WTC11 (cell line): ENCODE data around the gene ZC3H12C. TPM values are rescaled to one million over a fixed set of nuclear protein-coding genes. Genes with fewer than 3 reads are reported as not detected.

Source experiments
- ATAC-seq: fragments of 200-7000 bp; cut with Tn5 transposase; 2 replicates; pipeline ENCODE4 v1.10.0; 2021; ENCODE audit warnings: mild to moderate bottlenecking, moderate library complexity
- CTCF ChIA-PET: fragments of 300-600 bp; sonication (Branson Sonifier 250); formaldehyde crosslinking; loops from one replicate; lab custom pipeline; 2021; ENCODE audit warnings: antibody characterized with exemption; lab: Charles Lee
- POLR2A ChIA-PET: fragments of 350-600 bp; sonication (Branson Sonifier 250); formaldehyde crosslinking; loops from one replicate; lab custom pipeline; 2021; ENCODE audit warnings: antibody characterized with exemption; lab: Charles Lee
- DNase-seq: peaks from one replicate; pipeline ENCODE4 v3.0.0; 2021; ENCODE audit warnings: low spot score
- H3K27ac Mint-ChIP-seq: 2 replicates; pipeline ENCODE4 v1.8.0; 2021; ENCODE audit warnings: mixed read lengths
- H3K27me3 Mint-ChIP-seq: 2 replicates; pipeline ENCODE4 v1.8.0; 2021; ENCODE audit warnings: low read depth, mild to moderate bottlenecking, moderate library complexity, mixed read lengths
- H3K36me3 Mint-ChIP-seq: 2 replicates; pipeline ENCODE4 v1.8.0; 2021; ENCODE audit warnings: mixed read lengths
- H3K4me1 Mint-ChIP-seq: 2 replicates; pipeline ENCODE4 v1.8.0; 2022; ENCODE audit warnings: mixed read lengths
- H3K4me3 Mint-ChIP-seq: 2 replicates; pipeline ENCODE4 v1.8.0; 2021; ENCODE audit warnings: mild to moderate bottlenecking, moderate library complexity, mixed read lengths
- H3K9me3 Mint-ChIP-seq: 2 replicates; pipeline ENCODE4 v1.8.0; 2021; ENCODE audit warnings: mixed read lengths
- ARID4B ChIP-seq: sonication (generic); formaldehyde crosslinking; IDR thresholded peaks from 2 replicates; pipeline ENCODE4 v1.8.0; 2023; ENCODE audit warnings: missing genetic modification reagents, mild to moderate bottlenecking, borderline replicate concordance
- ATF1 ChIP-seq: sonication (generic); formaldehyde crosslinking; IDR thresholded peaks from 2 replicates; pipeline ENCODE4 v1.8.1; 2023; ENCODE audit warnings: mild to moderate bottlenecking, moderate library complexity, missing genetic modification reagents
- ERG ChIP-seq: fragments of 250-450 bp; sonication (Bioruptor Pico); IDR thresholded peaks from 2 replicates; pipeline ENCODE4 v1.8.0; 2021; ENCODE audit warnings: mild to moderate bottlenecking
- FOXK1 ChIP-seq: sonication (generic); formaldehyde crosslinking; IDR thresholded peaks from 2 replicates; pipeline ENCODE4 v1.8.0; 2022; ENCODE audit warnings: mild to moderate bottlenecking, moderate library complexity, missing genetic modification reagents
- HMGXB4 ChIP-seq: sonication (generic); formaldehyde crosslinking; IDR thresholded peaks from 2 replicates; pipeline ENCODE4 v1.8.1; 2023; ENCODE audit warnings: mild to moderate bottlenecking, moderate library complexity, missing genetic modification reagents
- MAX ChIP-seq: sonication (generic); formaldehyde crosslinking; IDR thresholded peaks from 2 replicates; pipeline ENCODE4 v1.8.0; 2022; ENCODE audit warnings: mild to moderate bottlenecking, missing genetic modification reagents
- MLX ChIP-seq: sonication (generic); formaldehyde crosslinking; IDR thresholded peaks from 2 replicates; pipeline ENCODE4 v1.8.1; 2023; ENCODE audit warnings: mild to moderate bottlenecking, missing genetic modification reagents, moderate library complexity
- MXD4 ChIP-seq: fragments of 250-450 bp; sonication (Bioruptor Pico); IDR thresholded peaks from 2 replicates; pipeline ENCODE4 v1.8.0; 2021; ENCODE audit warnings: mild to moderate bottlenecking, moderate library complexity, borderline replicate concordance
- NFE2L1 ChIP-seq: sonication (generic); formaldehyde crosslinking; IDR thresholded peaks from 2 replicates; pipeline ENCODE4 v1.8.1; 2023; ENCODE audit warnings: missing genetic modification reagents
- NR2C2 ChIP-seq: sonication (generic); formaldehyde crosslinking; IDR thresholded peaks from 2 replicates; pipeline ENCODE4 v1.8.0; 2022; ENCODE audit warnings: mild to moderate bottlenecking, missing genetic modification reagents
- RORB ChIP-seq: fragments of 250-450 bp; sonication (Bioruptor Pico); IDR thresholded peaks from 2 replicates; pipeline ENCODE4 v1.9.0; 2021; ENCODE audit warnings: mild to moderate bottlenecking
- TP53 ChIP-seq: sonication (generic); formaldehyde crosslinking; IDR thresholded peaks from 2 replicates; pipeline ENCODE4 v1.8.1; 2023; ENCODE audit warnings: mild to moderate bottlenecking, missing genetic modification reagents
- ZBTB43 ChIP-seq: sonication (generic); formaldehyde crosslinking; IDR thresholded peaks from 2 replicates; pipeline ENCODE4 v1.8.1; 2023; ENCODE audit warnings: mild to moderate bottlenecking, missing genetic modification reagents
- ZNF232 ChIP-seq: sonication (generic); formaldehyde crosslinking; IDR thresholded peaks from 2 replicates; pipeline ENCODE4 v1.8.0; 2022; ENCODE audit warnings: mild to moderate bottlenecking, missing genetic modification reagents
- ZNF425 ChIP-seq: fragments of 250-450 bp; sonication (Bioruptor Pico); conservative IDR thresholded peaks from 2 replicates; pipeline ENCODE4 v1.9.0; 2021; ENCODE audit warnings: mild to moderate bottlenecking
- ZNF532 ChIP-seq: fragments of 250-450 bp; sonication (Bioruptor Pico); IDR thresholded peaks from 2 replicates; pipeline ENCODE4 v1.9.0; 2021; ENCODE audit warnings: mild to moderate bottlenecking, borderline replicate concordance
- ZSCAN18 ChIP-seq: fragments of 250-450 bp; sonication (Bioruptor Pico); IDR thresholded peaks from 2 replicates; pipeline ENCODE4 v2.1.2; 2022; ENCODE audit warnings: mild to moderate bottlenecking, moderate library complexity
- total RNA-seq: library from RNA; stranded (reverse); gene quantifications from 3 replicates; pipeline ENCODE4 v1.2.3, GENCODE V29; 2021

Gene ZC3H12C
- total RNA-seq, 1 experiment from 2014 or later, result 2.4 TPM

GRCh38 chr11:110133160-110133559 lies 40.0 kb downstream of the ZC3H12C start:
- ChIA-PET CTCF (no interaction called here), POLR2A (no interaction called here)
- Mint-ChIP-seq H3K4me1 (peaks cover 38% of the 10 kb centered on the region), H3K27me3 (no peaks in the 10 kb centered on the region), H3K9me3 (no peaks in the 10 kb centered on the region), H3K27ac (no peak overlapping the region), H3K4me3 (no peak overlapping the region), H3K36me3 (no peaks in the 10 kb centered on the region)
- TF ChIP-seq ZNF425 (CRISPR knock-in tag) (no peak), FOXK1 (no peak), ERG (no peak), ARID4B (CRISPR knock-in tag) (no peak), ATF1 (CRISPR knock-in tag) (no peak)
- ATAC-seq, result no peak
- no peak for DNase-seq

- peaks cover 29% of the 10 kb centered on the region for H3K4me1 Mint-ChIP-seq
- no peak overlapping the region for H3K27ac Mint-ChIP-seq
- ChIA-PET POLR2A (no interaction called here), CTCF (no interaction called here)
- no peaks in the 10 kb centered on the region for H3K27me3 Mint-ChIP-seq
- ATAC-seq (no peak), DNase-seq (no peak)
- H3K36me3 Mint-ChIP-seq, result no peaks in the 10 kb centered on the region
- H3K4me3 Mint-ChIP-seq, result no peak overlapping the region
- no peaks in the 10 kb centered on the region for H3K9me3 Mint-ChIP-seq
- TF ChIP-seq ZBTB43 (CRISPR knock-in tag) (no peak), HMGXB4 (CRISPR knock-in tag) (no peak), RORB (CRISPR knock-in tag) (no peak), MXD4 (CRISPR knock-in tag) (no peak), ZNF232 (CRISPR knock-in tag) (no peak), ZSCAN18 (CRISPR knock-in tag) (no peak), NR2C2 (CRISPR knock-in tag) (no peak), FOXK1 (no peak), NFE2L1 (no peak), TP53 (CRISPR knock-in tag) (no peak), MLX (no peak), ZNF532 (CRISPR knock-in tag) (no peak), MAX (CRISPR knock-in tag) (no peak)
These were observed 40.9 kb downstream of the ZC3H12C start for GRCh38 chr11:110134110-110134509.
